HEK293 (cell line): ENCODE data around the gene GREB1L.
A peak's percentile ranks its signal among the peaks of the same experiment; 100 is the strongest.

Source experiments
- CTCF ChIA-PET: fragments of 350-600 bp; formaldehyde crosslinking; extraction: SDS; loops from one replicate; lab custom pipeline; 2021; ENCODE audit warnings: antibody characterized with exemption; lab: Yijun Ruan, JAX
- POLR2A ChIA-PET: fragments of 300-600 bp; formaldehyde crosslinking; extraction: SDS; loops from one replicate; lab custom pipeline; 2020; ENCODE audit warnings: antibody characterized with exemption, inconsistent platforms; lab: Yijun Ruan, JAX
- H3K27ac ChIP-seq: fragments of 200-500 bp; sonication (Bioruptor generic); 2 replicates; pipeline ENCODE4 v1.5.1; 2014; ENCODE audit warnings: low read depth, low read length, control low read depth, inconsistent platforms; ENCODE audit errors: extremely low read depth
- H3K36me3 ChIP-seq, 2 experiments: fragments of 200-500 bp in 1 of 2; sonication (Bioruptor generic) in 1 of 2; 1 replicate in 1 of 2; 2 replicates in 1 of 2; pipeline ENCODE4 v1.5.1; 2014 to 2017; ENCODE audit warnings: inconsistent platforms in 2 of 2, low read length in 2 of 2; ENCODE audit not compliant: control insufficient read depth in 2 of 2, insufficient read depth in 1 of 2
- H3K4me1 ChIP-seq: fragments of 200-500 bp; sonication (Bioruptor generic); 2 replicates; pipeline ENCODE4 v1.5.1; 2014; ENCODE audit warnings: mild to moderate bottlenecking, low read length, inconsistent platforms; ENCODE audit not compliant: control insufficient read depth, insufficient read depth
- H3K4me3 ChIP-seq: 2 replicates; pipeline ENCODE4 v1.5.1; 2011; ENCODE audit warnings: low read depth, mild to moderate bottlenecking, control low read depth, low read length, moderate library complexity
- H3K9me3 ChIP-seq: fragments of 200-500 bp; sonication (Bioruptor generic); 2 replicates; pipeline ENCODE4 v1.5.1; 2014; ENCODE audit warnings: low read depth, low read length, inconsistent platforms; ENCODE audit not compliant: control insufficient read depth, insufficient read depth
- BCL11A ChIP-seq: fragments of 450-650 bp; formaldehyde crosslinking; IDR thresholded peaks from 2 replicates; pipeline ENCODE4 v1.5.1; 2016; ENCODE audit warnings: low read depth, missing biosample characterization, missing genetic modification characterization
- GLIS1 ChIP-seq: fragments of 450-650 bp; formaldehyde crosslinking; IDR thresholded peaks from 2 replicates; pipeline ENCODE4 v1.5.1; 2016; ENCODE audit warnings: missing biosample characterization, missing genetic modification characterization
- HIC1 ChIP-seq: fragments of 450-650 bp; formaldehyde crosslinking; IDR thresholded peaks from 2 replicates; pipeline ENCODE4 v1.5.1; 2016; ENCODE audit warnings: missing biosample characterization, missing genetic modification characterization
- IKZF3 ChIP-seq: fragments of 450-650 bp; IDR thresholded peaks from 2 replicates; pipeline ENCODE4 v1.5.0; 2018; ENCODE audit warnings: missing biosample characterization, mild to moderate bottlenecking, missing genetic modification characterization, moderate library complexity
- INSM2 ChIP-seq: fragments of 450-650 bp; formaldehyde crosslinking; IDR thresholded peaks from 2 replicates; pipeline ENCODE4 v1.5.1; 2016; ENCODE audit warnings: missing biosample characterization, missing genetic modification characterization
- KLF10 ChIP-seq: fragments of 450-650 bp; IDR thresholded peaks from 2 replicates; pipeline ENCODE4 v1.5.1; 2018; ENCODE audit warnings: missing biosample characterization, mild to moderate bottlenecking, missing genetic modification characterization
- PRDM1 ChIP-seq: fragments of 450-650 bp; formaldehyde crosslinking; IDR thresholded peaks from 2 replicates; pipeline ENCODE4; 2016; ENCODE audit warnings: missing biosample characterization, missing genetic modification characterization
- SP7 ChIP-seq: fragments of 450-650 bp; formaldehyde crosslinking; IDR thresholded peaks from 2 replicates; pipeline ENCODE4 v1.5.1; 2016; ENCODE audit warnings: missing biosample characterization, missing genetic modification characterization
- ZBTB48 ChIP-seq: fragments of 450-650 bp; formaldehyde crosslinking; IDR thresholded peaks from 2 replicates; pipeline ENCODE4 v1.5.1; 2016; ENCODE audit warnings: missing biosample characterization, missing genetic modification characterization
- ZFP3 ChIP-seq: fragments of 450-650 bp; formaldehyde crosslinking; IDR thresholded peaks from 2 replicates; pipeline ENCODE4 v1.5.1; 2016; ENCODE audit warnings: low read depth, missing biosample characterization, missing genetic modification characterization
- ZNF133 ChIP-seq: fragments of 450-650 bp; formaldehyde crosslinking; IDR thresholded peaks from 2 replicates; pipeline ENCODE4 v1.5.1; 2016; ENCODE audit warnings: missing biosample characterization, missing genetic modification characterization
- ZNF175 ChIP-seq: fragments of 450-650 bp; formaldehyde crosslinking; IDR thresholded peaks from 2 replicates; pipeline ENCODE4 v1.5.1; 2016; ENCODE audit warnings: missing biosample characterization, missing genetic modification characterization
- ZNF2 ChIP-seq: fragments of 450-650 bp; formaldehyde crosslinking; IDR thresholded peaks from 2 replicates; pipeline ENCODE4 v1.5.1; 2016; ENCODE audit warnings: missing biosample characterization, missing genetic modification characterization
- ZNF302 ChIP-seq: fragments of 450-650 bp; formaldehyde crosslinking; IDR thresholded peaks from 2 replicates; pipeline ENCODE4 v1.5.1; 2016; ENCODE audit warnings: missing biosample characterization, missing genetic modification characterization, low read depth
- ZNF324 ChIP-seq: fragments of 450-650 bp; formaldehyde crosslinking; IDR thresholded peaks from 2 replicates; pipeline ENCODE4 v1.5.1; 2016; ENCODE audit warnings: missing biosample characterization, missing genetic modification characterization
- ZNF48 ChIP-seq: fragments of 450-650 bp; formaldehyde crosslinking; IDR thresholded peaks from 2 replicates; pipeline ENCODE4 v1.5.1; 2016; ENCODE audit warnings: missing biosample characterization, missing genetic modification characterization
- ZNF560 ChIP-seq: fragments of 450-650 bp; formaldehyde crosslinking; IDR thresholded peaks from 2 replicates; pipeline ENCODE4 v1.5.1; 2017; ENCODE audit warnings: missing biosample characterization, missing genetic modification characterization, borderline replicate concordance
- ZNF585B ChIP-seq: fragments of 450-650 bp; formaldehyde crosslinking; IDR thresholded peaks from 2 replicates; pipeline ENCODE4 v1.5.1; 2016; ENCODE audit warnings: missing biosample characterization, missing genetic modification characterization
- ZNF626 ChIP-seq: fragments of 450-650 bp; sonication (Bioruptor Pico); formaldehyde crosslinking; IDR thresholded peaks from 2 replicates; pipeline ENCODE4 v1.5.1; 2018; ENCODE audit warnings: missing biosample characterization, missing genetic modification characterization, inconsistent platforms
- ZNF654 ChIP-seq: fragments of 450-650 bp; formaldehyde crosslinking; IDR thresholded peaks from 2 replicates; pipeline ENCODE4 v1.5.1; 2016; ENCODE audit warnings: low read depth, missing biosample characterization, missing genetic modification characterization
- ZNF660 ChIP-seq: fragments of 450-650 bp; IDR thresholded peaks from 2 replicates; pipeline ENCODE4 v1.5.1; 2018; ENCODE audit warnings: missing biosample characterization, mild to moderate bottlenecking, missing genetic modification characterization
- ZNF670 ChIP-seq: fragments of 450-650 bp; formaldehyde crosslinking; IDR thresholded peaks from 2 replicates; pipeline ENCODE4 v1.5.1; 2016; ENCODE audit warnings: missing biosample characterization, missing genetic modification characterization, low read depth
- ZNF701 ChIP-seq: fragments of 450-650 bp; formaldehyde crosslinking; IDR thresholded peaks from 2 replicates; pipeline ENCODE4 v1.5.1; 2016; ENCODE audit warnings: missing biosample characterization, missing genetic modification characterization
- ZNF792 ChIP-seq: fragments of 450-650 bp; formaldehyde crosslinking; IDR thresholded peaks from 2 replicates; pipeline ENCODE4 v1.5.1; 2016; ENCODE audit warnings: missing biosample characterization, missing genetic modification characterization
- ZSCAN16 ChIP-seq: fragments of 450-650 bp; formaldehyde crosslinking; IDR thresholded peaks from 2 replicates; pipeline ENCODE4 v1.5.1; 2016; ENCODE audit warnings: missing biosample characterization, missing genetic modification characterization
- TF ChIP-seq, protein P1 (sequence below): fragments of 450-650 bp; formaldehyde crosslinking; IDR thresholded peaks from 2 replicates; pipeline ENCODE4 v1.5.1; 2016; ENCODE audit warnings: missing biosample characterization, missing genetic modification characterization
- TF ChIP-seq, protein P2 (sequence below): fragments of 450-650 bp; formaldehyde crosslinking; IDR thresholded peaks from 2 replicates; pipeline ENCODE4 v1.5.1; 2016; ENCODE audit warnings: missing biosample characterization, missing genetic modification characterization

GREB1L gene

GRCh38 chr18:21192308-21192624, 49.8 kb upstream of the GREB1L start (continued):
- TF ChIP-seq ZNF175 (tag by site-specific recombination) (no peak), INSM2 (tag by site-specific recombination) (no peak), ZFP3 (tag by site-specific recombination) (no peak), ZBTB48 (tag by site-specific recombination) (no peak)

DNA sequence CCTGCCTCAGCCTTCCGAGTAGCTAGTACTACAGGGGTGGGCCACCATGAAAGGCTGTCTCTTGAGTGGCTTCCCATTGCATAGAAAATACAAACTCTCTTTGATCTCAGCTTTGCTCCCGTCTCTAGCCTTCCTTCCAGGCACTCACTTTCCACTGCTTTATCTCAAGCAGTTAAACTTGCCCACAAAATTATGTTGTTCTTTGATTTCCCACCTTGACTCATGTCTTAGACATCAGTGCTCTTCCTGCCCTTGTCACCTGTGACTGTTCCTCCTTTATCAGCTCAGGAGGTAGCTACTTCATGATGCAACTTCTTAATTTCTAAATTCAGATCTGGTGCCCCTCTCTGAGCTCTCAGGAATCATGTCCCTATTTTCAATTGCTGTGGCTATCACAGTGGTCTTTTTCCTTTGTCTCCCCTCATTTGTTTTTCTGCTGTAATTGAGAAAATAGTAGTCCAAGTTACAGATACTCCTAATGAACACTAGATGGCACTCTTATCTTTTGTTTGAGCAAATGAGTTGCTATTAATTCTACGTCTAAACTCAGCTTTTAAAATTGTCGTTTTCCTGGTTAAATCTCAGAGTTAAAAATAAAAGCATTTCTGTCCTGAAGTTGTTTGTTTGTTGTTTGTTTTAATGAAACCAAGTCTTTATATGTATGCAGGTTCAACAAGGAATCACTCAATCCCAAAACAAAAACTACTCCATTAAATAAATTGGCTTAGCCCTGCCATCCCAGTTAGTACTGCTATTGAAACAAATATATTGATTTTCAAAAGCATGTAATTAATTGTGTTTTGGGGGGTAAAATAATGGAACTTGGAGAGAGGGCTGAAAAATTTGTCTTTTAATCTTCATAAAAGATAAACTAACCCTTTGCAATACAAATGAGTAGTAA, 46.9 kb upstream of the GREB1L start:
- CTCF ChIA-PET, result interaction anchor here (0.6 to 9.2 kb wide), 58 partner anchors 8 to 1777 kb away, joined by 3 to 112 read pairs (median 4); partner anchors contain the start of genes ESCO1 and GREB1L
- POLR2A ChIA-PET, result no interaction called here
- Histone ChIP-seq H3K4me1 (no peaks in the 10 kb centered on the region), H3K36me3 (no peaks in the 10 kb centered on the region), H3K9me3 (no peaks in the 10 kb centered on the region), H3K27ac (no peak overlapping the region), H3K4me3 (no peak overlapping the region)
- TF ChIP-seq KLF10 (tag by site-specific recombination) (no peak), ZNF302 (tag by site-specific recombination) (no peak), ZNF654 (tag by site-specific recombination) (peak; percentile 90), ZNF660 (tag by site-specific recombination) (peak; percentile 13; the same call in 1 of the 2 replicates)
- TF ChIP-seq, protein P1, sequence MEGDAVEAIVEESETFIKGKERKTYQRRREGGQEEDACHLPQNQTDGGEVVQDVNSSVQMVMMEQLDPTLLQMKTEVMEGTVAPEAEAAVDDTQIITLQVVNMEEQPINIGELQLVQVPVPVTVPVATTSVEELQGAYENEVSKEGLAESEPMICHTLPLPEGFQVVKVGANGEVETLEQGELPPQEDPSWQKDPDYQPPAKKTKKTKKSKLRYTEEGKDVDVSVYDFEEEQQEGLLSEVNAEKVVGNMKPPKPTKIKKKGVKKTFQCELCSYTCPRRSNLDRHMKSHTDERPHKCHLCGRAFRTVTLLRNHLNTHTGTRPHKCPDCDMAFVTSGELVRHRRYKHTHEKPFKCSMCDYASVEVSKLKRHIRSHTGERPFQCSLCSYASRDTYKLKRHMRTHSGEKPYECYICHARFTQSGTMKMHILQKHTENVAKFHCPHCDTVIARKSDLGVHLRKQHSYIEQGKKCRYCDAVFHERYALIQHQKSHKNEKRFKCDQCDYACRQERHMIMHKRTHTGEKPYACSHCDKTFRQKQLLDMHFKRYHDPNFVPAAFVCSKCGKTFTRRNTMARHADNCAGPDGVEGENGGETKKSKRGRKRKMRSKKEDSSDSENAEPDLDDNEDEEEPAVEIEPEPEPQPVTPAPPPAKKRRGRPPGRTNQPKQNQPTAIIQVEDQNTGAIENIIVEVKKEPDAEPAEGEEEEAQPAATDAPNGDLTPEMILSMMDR (tag by site-specific recombination), result peak; percentile 55; the same call in 1 of the 2 replicates
- TF ChIP-seq, all 188 proteins: peak for 3

DNA sequence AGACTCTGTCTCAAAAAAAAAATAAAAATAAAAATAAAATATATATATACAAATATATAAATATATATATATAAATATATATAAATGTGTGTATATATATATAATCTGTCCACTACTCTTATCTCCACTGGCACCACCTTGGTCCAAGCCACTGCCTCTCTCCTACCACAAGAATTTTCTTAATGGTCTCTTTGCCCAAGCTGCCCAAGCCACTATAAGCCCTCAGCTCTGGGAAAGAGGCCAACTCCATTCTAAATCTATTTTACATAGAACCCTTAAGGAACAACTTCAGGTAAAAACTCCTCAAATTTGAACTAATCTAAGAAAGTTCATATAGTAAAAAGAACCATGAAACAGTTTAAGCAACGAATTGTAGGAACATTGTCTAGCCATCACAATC, 45.6 kb upstream of the GREB1L start:
- no peak overlapping the region for H3K4me3 ChIP-seq
- no peak overlapping the region for H3K27ac ChIP-seq
- no peaks in the 10 kb centered on the region for H3K9me3 ChIP-seq
- CTCF ChIA-PET, result interaction anchor here (0.5 to 9.2 kb wide), 13 partner anchors 10 to 700 kb away, joined by 3 to 112 read pairs (median 10); partner anchors contain the start of gene ESCO1
- no peaks in the 10 kb centered on the region for H3K36me3 ChIP-seq
- POLR2A ChIA-PET, result interaction anchor here (0.7 kb wide), 1 partner anchor 64 kb away, joined by 5 read pairs; no protein-coding TSS in a partner anchor
- no peaks in the 10 kb centered on the region for H3K4me1 ChIP-seq
- TF ChIP-seq PRDM1 (tag by site-specific recombination), result no peak
- no peak for TF ChIP-seq ZNF670 (tag by site-specific recombination)
- TF ChIP-seq ZNF2 (tag by site-specific recombination), result no peak
- no peak for TF ChIP-seq IKZF3
- TF ChIP-seq ZNF324 (tag by site-specific recombination), result no peak
- TF ChIP-seq ZNF560 (tag by site-specific recombination), result no peak
- TF ChIP-seq ZNF701 (tag by site-specific recombination), result no peak
- TF ChIP-seq GLIS1 (tag by site-specific recombination), result no peak
- TF ChIP-seq ZNF133 (tag by site-specific recombination), result no peak
- TF ChIP-seq SP7, result no peak
- no peak for TF ChIP-seq ZNF792
- no peak for TF ChIP-seq BCL11A (tag by site-specific recombination)
- TF ChIP-seq ZNF48 (tag by site-specific recombination), result no peak
- no peak for TF ChIP-seq ZNF654 (tag by site-specific recombination)
- no peak for TF ChIP-seq ZNF585B (tag by site-specific recombination)
- TF ChIP-seq, protein P2, sequence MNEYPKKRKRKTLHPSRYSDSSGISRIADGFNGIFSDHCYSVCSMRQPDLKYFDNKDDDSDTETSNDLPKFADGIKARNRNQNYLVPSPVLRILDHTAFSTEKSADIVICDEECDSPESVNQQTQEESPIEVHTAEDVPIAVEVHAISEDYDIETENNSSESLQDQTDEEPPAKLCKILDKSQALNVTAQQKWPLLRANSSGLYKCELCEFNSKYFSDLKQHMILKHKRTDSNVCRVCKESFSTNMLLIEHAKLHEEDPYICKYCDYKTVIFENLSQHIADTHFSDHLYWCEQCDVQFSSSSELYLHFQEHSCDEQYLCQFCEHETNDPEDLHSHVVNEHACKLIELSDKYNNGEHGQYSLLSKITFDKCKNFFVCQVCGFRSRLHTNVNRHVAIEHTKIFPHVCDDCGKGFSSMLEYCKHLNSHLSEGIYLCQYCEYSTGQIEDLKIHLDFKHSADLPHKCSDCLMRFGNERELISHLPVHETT (tag by site-specific recombination), result no peak
- TF ChIP-seq ZSCAN16, result no peak
- TF ChIP-seq ZNF626 (tag by site-specific recombination), result no peak
- no peak for TF ChIP-seq HIC1 (tag by site-specific recombination)
